Activated naive CD4-positive, alpha-beta T cell treated with anti-CD3 and anti-CD28 coated beads for 36 hours (primary cell): ENCODE results near the gene ANKS3. TPM values are rescaled to one million over a fixed set of nuclear protein-coding genes. Genes with fewer than 3 reads are reported as not detected.
A peak's percentile ranks its signal among the peaks of the same experiment; 100 is the strongest.

ENCODE experiments used
- CTCF ChIA-PET: fragments of 350-600 bp; sonication (Branson Sonifier 250); formaldehyde crosslinking; loops from one replicate; lab custom pipeline; 2021; ENCODE audit warnings: antibody characterized with exemption; lab: Charles Lee
- DNase-seq: peaks from one replicate; pipeline ENCODE4 v3.0.0-alpha.2; 2020
- H3K27ac Mint-ChIP-seq: one replicate; pipeline ENCODE4 v1.8.0; 2021; ENCODE audit warnings: mild to moderate bottlenecking, mixed read lengths
- H3K27me3 Mint-ChIP-seq: one replicate; pipeline ENCODE4 v1.8.0; 2021; ENCODE audit warnings: low read depth, mixed read lengths
- H3K36me3 Mint-ChIP-seq: one replicate; pipeline ENCODE4 v1.8.0; 2021; ENCODE audit warnings: low read depth, mixed read lengths
- H3K4me1 Mint-ChIP-seq: one replicate; pipeline ENCODE4 v1.8.0; 2021; ENCODE audit warnings: low read depth, mixed read lengths
- H3K4me3 Mint-ChIP-seq: one replicate; pipeline ENCODE4 v1.8.0; 2021; ENCODE audit warnings: mild to moderate bottlenecking, moderate library complexity, mixed read lengths
- H3K9me3 Mint-ChIP-seq: one replicate; pipeline ENCODE4 v1.8.0; 2021; ENCODE audit warnings: mixed read lengths
- intact Hi-C: fragments of 100-400 bp; cut with micrococcal nuclease; formaldehyde crosslinking; loops from one replicate; pipeline ENCODE4 v1.15.1; 2023
- total RNA-seq, 2 experiments: library from RNA; stranded (reverse); gene quantifications; one replicate each; pipeline ENCODE4 v1.2.3, GENCODE V29; 2021

The ANKS3 gene
- total RNA-seq, 2 experiments from 2014 or later, result 8.2 to 11.7 TPM

DNA sequence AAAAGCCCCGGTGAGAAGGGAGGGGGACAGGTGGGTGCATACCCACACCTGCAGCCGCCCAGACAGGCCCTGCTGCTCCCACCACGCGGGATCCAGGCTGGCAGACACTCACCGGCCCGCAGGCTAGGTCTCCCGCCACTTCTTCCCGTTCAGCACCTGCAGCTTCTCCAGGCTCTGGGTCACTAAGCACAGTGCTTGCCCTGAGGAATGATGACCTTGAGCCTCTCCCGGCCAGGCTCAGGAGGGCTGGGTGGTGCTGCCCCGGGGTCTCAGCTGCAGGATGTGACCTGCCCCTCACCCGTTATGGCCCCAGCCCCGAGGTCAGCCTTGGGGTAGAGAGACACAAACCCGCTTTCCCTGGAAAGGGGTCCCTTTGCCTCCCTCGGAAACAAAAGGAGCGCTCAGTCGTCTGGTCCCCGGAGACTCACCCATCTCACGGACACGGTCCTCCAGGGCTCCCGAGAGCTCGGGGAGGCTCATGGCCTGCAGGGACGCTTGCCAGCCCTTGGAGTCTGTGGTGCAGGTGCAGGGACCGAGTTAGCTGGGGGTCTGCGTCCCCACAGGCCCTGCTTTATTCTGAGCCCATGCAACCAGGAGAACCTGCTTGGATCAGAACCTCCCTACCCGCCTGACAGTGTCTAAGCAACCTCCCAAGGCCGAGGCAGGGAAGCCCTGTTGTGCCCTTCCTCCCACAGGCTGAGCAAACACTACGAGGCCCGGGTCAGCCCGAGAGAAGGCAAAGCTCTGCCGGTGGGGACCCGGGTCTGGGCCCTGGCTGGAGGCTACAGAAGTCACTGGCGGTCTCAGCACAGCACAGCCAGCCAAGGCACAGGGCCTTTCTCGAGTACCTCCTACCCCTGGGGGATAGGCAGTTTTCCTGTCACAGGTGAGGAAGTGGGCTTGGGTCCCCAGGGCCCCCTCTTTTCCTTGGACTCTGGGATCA lies 36.9 kb downstream of the ANKS3 start:
- Mint-ChIP-seq H3K4me3 (no peak overlapping the region), H3K27ac (no peak overlapping the region)
- DNase-seq, result no peak

DNA sequence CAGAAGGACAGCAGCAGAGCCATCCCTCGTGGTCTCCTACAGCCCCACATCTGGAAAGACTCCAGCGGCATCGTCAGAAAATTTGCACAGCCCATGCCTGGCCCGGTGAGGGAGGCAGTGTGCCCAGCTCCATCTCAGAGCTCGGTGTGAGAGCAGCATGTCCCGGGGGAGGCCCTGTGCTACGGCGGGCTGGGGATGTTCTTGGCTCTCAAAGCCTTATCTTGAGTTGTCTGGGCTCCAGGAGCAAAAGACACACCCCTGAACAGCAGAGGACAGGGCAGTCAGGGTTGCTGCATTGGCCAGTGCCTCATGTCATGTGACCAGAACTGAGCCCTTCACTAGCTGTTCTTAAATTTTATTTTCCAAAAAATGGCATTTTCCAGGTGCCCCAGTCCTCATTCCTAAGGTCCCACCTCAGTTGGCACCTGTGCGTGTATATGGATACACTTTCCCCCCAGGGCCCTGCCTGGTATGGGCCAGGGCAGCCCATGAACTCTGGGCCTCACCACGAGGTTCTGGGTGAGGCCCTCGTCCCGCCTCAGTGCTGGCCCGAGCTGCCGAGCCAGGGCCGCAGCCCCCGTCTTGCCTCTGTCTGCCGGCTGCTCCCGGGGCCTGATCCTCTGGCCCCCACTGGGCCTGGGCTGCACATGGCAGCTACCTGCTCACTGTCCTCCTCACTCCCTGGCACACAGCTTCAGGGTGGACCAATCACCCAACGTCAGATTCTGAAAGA lies 37.7 kb downstream of the ANKS3 start:
- Mint-ChIP-seq H3K27me3 (no peaks in the 10 kb centered on the region), H3K36me3 (peaks cover 8% of the 10 kb centered on the region), H3K4me1 (peaks cover 17% of the 10 kb centered on the region), H3K9me3 (no peaks in the 10 kb centered on the region), H3K27ac (no peak overlapping the region), H3K4me3 (no peak overlapping the region)
- DNase-seq, result no peak
- CTCF ChIA-PET, result interaction anchor here (0.6 to 0.7 kb wide), 2 partner anchors 13 to 37 kb away, joined by 3 to 5 read pairs; partner anchors contain the start of gene ANKS3
- intact Hi-C loops, result no loop called here

More for the DNA sequence above, 36.9 kb downstream of the ANKS3 start:
- CTCF ChIA-PET, result no interaction called here
- no peaks in the 10 kb centered on the region for H3K27me3 Mint-ChIP-seq
- no peaks in the 10 kb centered on the region for H3K9me3 Mint-ChIP-seq
- peaks cover 17% of the 10 kb centered on the region for H3K4me1 Mint-ChIP-seq
- intact Hi-C loops, result no loop called here
- peaks cover 8% of the 10 kb centered on the region for H3K36me3 Mint-ChIP-seq

DNA sequence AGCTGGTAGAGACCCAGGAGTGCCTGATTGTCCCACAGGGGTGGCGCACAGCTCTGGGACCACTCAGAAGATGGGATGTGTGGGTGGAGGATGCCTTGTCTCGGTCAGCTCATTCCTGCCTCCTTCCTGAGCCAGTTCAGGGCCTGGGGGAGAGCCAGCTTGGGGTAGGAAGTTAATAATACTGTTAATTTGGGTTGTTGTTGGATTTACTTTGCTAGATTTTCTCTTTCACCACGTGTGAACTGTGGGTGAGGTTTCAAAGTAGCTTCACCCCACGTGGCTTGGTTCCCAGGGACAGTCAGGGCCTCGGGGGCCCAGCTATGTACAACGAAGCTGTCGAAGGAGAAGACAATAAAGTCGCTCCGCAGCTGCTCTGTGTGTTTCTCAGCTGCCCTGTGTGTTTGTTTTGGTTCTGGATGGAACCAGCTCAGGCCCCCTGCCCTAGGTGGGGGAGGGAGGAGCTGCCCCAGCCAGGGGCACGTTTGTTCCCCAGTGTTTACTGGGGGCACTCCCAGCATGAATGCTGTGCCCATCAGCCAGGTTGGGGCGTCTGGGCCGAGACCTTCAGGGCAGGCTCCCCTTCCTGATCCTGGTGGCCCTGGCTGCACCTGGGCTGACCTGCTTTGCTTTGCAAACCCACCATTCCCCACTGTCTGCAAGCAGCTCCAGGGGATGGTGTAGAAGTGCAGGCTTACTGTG lies 38.4 kb downstream of the ANKS3 start:
- no peaks in the 10 kb centered on the region for H3K9me3 Mint-ChIP-seq
- DNase-seq, result no peak
- H3K27me3 Mint-ChIP-seq, result no peaks in the 10 kb centered on the region
- intact Hi-C loops, result no loop called here
- peaks cover 8% of the 10 kb centered on the region for H3K36me3 Mint-ChIP-seq
- peaks cover 17% of the 10 kb centered on the region for H3K4me1 Mint-ChIP-seq
- peak overlapping the region; percentile 76 for H3K4me3 Mint-ChIP-seq
- CTCF ChIA-PET, result interaction anchor here (0.7 kb wide), 1 partner anchor 38 kb away, joined by 3 read pairs; the partner anchor contains the start of gene ANKS3
- no peak overlapping the region for H3K27ac Mint-ChIP-seq

DNA sequence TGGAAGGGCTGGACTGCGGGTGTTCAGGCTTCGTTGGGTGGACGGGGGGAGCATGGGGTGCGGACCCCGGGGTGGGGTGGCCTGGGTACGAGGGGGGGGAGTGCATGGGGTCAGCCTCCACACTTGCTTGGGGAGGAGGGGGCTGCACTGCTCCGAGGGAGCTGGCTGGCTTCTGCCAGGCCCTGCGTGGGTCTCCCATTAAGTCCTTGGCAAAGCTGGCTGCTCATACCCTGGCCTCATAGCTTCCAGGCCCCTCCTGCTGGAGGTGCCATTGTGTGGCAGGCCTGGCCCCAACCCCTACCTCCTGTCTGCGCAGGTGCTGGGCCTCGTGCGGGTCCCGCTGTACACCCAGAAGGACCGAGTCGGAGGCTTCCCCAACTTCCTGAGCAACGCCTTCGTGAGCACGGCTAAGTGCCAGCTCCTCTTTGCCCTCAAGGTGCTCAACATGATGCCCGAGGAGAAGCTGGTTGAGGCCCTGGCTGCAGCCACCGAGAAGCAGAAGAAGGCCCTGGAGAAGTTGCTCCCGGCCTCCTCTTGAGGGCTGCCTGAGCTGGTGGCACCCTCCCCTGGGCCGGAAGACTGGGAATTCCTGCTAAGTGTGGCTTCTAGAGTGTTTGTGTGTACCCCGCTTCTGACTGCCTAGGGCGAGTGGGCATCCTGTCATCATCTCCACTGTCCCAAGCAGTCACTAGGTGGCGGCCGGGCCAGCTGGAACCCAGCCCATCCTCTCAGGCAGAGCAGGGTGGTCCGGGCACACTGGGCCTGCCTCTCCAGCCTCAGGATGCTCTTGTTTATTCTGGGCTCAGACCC lies 39.2 kb downstream of the ANKS3 start:
- no peak overlapping the region for H3K27ac Mint-ChIP-seq
- DNase-seq, result no peak
- H3K27me3 Mint-ChIP-seq, result no peaks in the 10 kb centered on the region
- CTCF ChIA-PET, result no interaction called here
- no peaks in the 10 kb centered on the region for H3K9me3 Mint-ChIP-seq
- H3K4me1 Mint-ChIP-seq, result peaks cover 14% of the 10 kb centered on the region
- H3K4me3 Mint-ChIP-seq, result peak overlapping the region; percentile 76
- peaks cover 8% of the 10 kb centered on the region for H3K36me3 Mint-ChIP-seq
- intact Hi-C loops, result loop anchor here (5.0 kb wide), 2 partner anchors 218 to 262 kb away; partner anchors contain the start of genes HMOX2 and SEC14L5

GRCh38 chr16:4693956-4694641 lies 40.0 kb downstream of the ANKS3 start:
- Mint-ChIP-seq H3K9me3 (no peaks in the 10 kb centered on the region), H3K4me3 (peak overlapping the region; percentile 76), H3K4me1 (peaks cover 14% of the 10 kb centered on the region), H3K27me3 (no peaks in the 10 kb centered on the region), H3K27ac (no peak overlapping the region), H3K36me3 (peaks cover 2% of the 10 kb centered on the region)
- CTCF ChIA-PET, result no interaction called here
- intact Hi-C loops, result loop anchor here (1.0 to 5.0 kb wide), 7 partner anchors 18 to 269 kb away; partner anchors contain the start of genes DNAJA3, HMOX2, MGRN1 and SEC14L5
- no peak for DNase-seq

DNA sequence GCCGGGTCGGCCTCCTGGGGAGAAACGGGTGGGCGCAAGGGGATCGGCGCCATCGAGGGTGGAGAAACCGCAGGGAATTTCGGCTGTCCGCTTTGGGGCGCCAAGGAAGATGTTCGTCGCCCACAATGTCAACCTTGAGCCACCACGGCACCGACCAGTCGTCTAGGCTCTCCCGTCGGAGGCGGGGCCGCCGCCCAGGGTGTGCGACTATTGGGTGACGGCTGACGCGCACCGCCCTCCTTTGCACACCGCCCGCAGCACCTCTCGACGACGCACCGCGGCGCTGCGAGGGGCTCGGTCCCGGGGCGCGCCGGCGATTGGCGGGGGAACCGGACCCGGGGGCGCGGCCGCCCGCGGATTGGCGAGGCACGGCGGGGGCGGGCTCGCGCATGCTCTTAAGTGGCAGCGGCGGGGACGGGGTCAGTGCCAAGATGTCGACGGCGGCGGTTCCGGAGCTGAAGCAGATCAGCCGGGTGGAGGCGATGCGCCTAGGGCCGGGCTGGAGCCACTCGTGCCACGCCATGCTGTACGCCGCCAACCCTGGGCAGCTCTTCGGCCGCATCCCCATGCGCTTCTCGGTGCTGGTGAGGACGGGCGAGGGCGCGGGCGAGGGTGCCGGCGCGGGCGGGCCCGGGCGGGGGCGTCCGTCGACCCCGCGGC lies 40.6 kb downstream of the ANKS3 start, which contains the start of gene NUDT16L1:
TSS of gene NUDT16L1 (plus strand) at position 267 of the 660 bp plus-strand sequence. CDS start at position 432, 165 bp downstream.
- intact Hi-C loops, result loop anchor here (1.0 to 5.0 kb wide), 7 partner anchors 17 to 269 kb away; partner anchors contain the start of genes DNAJA3, HMOX2, MGRN1 and SEC14L5
- no peaks in the 10 kb centered on the region for H3K9me3 Mint-ChIP-seq
- peaks cover 14% of the 10 kb centered on the region for H3K4me1 Mint-ChIP-seq
- H3K27me3 Mint-ChIP-seq, result no peaks in the 10 kb centered on the region
- DNase-seq, result peak; percentile 96
- peak within 1 kb of the TSS; percentile 65 for H3K27ac Mint-ChIP-seq
- peak within 1 kb of the TSS; percentile 83 for H3K4me3 Mint-ChIP-seq
- H3K36me3 Mint-ChIP-seq, result peaks cover 2% of the 10 kb centered on the region
- CTCF ChIA-PET, result no interaction called here

DNA sequence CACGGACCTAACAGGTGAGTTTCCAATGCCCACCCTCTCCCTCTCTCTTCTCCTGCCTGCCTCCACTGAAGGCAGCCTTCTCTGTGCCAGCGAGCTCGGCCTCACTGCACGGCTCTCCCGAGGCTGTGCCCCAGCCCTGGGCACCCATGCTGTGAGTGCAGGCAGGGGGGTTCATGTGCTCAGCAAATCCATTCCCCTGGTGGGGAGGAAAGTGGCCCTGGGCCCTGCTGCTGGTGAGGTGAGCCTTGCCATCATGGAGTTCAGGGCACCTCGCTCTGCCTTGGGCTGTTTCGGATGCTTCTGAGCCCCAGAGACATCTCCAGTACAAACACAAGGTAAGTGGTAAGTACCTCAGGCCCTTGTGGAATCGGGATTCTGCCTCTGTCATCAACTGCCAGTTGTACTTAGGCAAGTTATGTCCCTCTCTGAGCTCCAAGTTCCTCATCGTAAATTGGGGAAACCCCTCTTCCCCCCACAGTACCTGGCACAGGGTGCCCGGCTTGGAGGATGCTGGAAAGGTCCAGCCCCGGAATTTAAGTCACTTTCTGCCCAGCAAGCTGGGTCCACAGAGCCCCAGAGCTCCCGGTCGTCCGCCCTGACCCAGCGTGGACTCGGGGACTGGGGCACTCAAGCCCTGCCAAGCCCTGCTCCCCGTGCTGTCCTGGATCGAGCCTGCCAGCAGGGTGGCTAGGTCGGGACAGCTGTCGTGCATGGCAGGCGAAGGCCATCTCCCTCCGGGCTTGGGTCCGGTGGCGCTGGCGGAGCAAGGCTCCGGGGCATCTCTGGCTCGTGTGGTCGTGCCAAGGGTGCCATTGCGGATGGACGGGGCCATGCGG lies 41.4 kb downstream of the ANKS3 start:
- Mint-ChIP-seq H3K4me3 (peak overlapping the region; percentile 83), H3K36me3 (no peaks in the 10 kb centered on the region), H3K27ac (peak overlapping the region; percentile 59), H3K4me1 (peaks cover 14% of the 10 kb centered on the region), H3K9me3 (no peaks in the 10 kb centered on the region), H3K27me3 (no peaks in the 10 kb centered on the region)
- peak; percentile 22 for DNase-seq
- intact Hi-C loops, result loop anchor here (1.0 to 5.0 kb wide), 7 partner anchors 16 to 268 kb away; partner anchors contain the start of genes DNAJA3, HMOX2, MGRN1 and SEC14L5
- CTCF ChIA-PET, result no interaction called here

GRCh38 chr16:4691666-4692412 lies 42.2 kb downstream of the ANKS3 start:
- intact Hi-C loops, result loop anchor here (2.0 to 5.0 kb wide), 3 partner anchors 215 to 267 kb away; partner anchors contain the start of genes DNAJA3, HMOX2 and SEC14L5
- Mint-ChIP-seq H3K4me3 (peak overlapping the region; percentile 39), H3K27me3 (no peaks in the 10 kb centered on the region), H3K9me3 (no peaks in the 10 kb centered on the region), H3K27ac (no peak overlapping the region), H3K4me1 (peaks cover 14% of the 10 kb centered on the region), H3K36me3 (no peaks in the 10 kb centered on the region)
- CTCF ChIA-PET, result interaction anchor here (0.7 kb wide), 1 partner anchor 9 kb away, joined by 3 read pairs; no protein-coding TSS in a partner anchor
- DNase-seq, result no peak

GRCh38 chr16:4690946-4691665 lies 43.0 kb downstream of the ANKS3 start:
- peak overlapping the region; percentile 8 for H3K27ac Mint-ChIP-seq
- DNase-seq, result no peak

More at GRCh38 chr16:4690946-4691665, 43.0 kb downstream of the ANKS3 start:
- H3K4me1 Mint-ChIP-seq, result peaks cover 14% of the 10 kb centered on the region
- CTCF ChIA-PET, result interaction anchor here (0.7 kb wide), 2 partner anchors 9 to 180 kb away, joined by 3 read pairs; no protein-coding TSS in a partner anchor
- H3K4me3 Mint-ChIP-seq, result no peak overlapping the region
- no peaks in the 10 kb centered on the region for H3K9me3 Mint-ChIP-seq
- no peaks in the 10 kb centered on the region for H3K36me3 Mint-ChIP-seq
- intact Hi-C loops, result loop anchor here (5.0 kb wide), 2 partner anchors 214 to 266 kb away; partner anchors contain the start of genes HMOX2 and SEC14L5
- H3K27me3 Mint-ChIP-seq, result no peaks in the 10 kb centered on the region
